HG03039 (cell line): Measurements from ENCODE around the gene CDK19.

ENCODE experiments used
- ATAC-seq: cut with Tn5 transposase; IDR thresholded peaks from one replicate; pipeline ENCODE4 v1.9.1; 2021; ENCODE audit warnings: mild to moderate bottlenecking, moderate library complexity; ENCODE audit not compliant: unreplicated experiment

CDK19 gene

DNA sequence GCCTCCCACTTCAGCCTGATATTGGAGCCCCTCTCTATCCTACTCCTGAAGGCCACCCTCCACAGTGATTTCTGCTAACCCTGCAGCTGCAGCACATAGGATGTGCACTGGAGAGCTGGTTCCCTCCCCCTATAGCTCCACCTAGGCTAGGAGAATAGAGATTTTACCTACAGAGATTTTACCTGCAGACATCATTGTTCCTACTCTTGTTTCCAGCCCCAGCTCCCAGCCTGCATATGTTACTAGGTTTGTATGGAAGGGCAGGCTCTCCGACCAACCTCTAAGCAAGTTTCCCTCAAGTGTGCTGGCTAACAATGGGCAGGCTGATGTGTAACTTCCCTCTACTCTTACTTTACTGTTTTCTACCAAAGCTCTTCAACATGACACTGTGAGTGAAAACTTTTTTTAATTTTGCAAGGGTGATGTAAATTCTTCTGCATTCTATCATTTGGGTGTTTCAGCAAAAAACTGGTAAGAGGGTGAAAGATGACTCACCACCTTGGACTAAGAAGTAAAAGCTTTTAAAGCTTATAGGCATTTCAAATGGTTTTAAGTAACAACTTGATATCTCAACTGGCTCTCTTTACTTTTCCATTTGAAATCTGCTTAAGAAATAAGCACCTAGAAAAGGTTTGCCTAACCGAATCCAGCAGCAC, 106.8 kb downstream of the CDK19 start:
- ATAC-seq = no peak

DNA sequence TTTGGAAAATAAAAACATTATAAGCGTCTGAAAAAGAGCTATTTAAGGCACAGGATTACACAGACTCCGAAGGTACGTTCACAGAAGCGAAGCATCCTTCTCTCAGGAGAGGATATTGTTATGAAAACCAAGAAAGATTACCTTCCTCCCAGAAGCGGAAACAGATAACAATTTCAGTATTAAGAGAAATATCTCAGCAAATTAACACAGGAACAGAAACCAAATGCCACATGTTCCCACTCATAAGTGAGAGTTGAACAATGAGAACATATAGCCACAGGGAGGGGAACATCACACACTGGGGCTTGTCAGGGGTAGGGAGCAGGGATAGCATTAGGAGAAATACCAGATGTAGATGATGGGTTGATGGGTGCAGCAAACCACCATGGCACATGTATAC, 109.7 kb downstream of the CDK19 start:
- no peak for ATAC-seq

DNA sequence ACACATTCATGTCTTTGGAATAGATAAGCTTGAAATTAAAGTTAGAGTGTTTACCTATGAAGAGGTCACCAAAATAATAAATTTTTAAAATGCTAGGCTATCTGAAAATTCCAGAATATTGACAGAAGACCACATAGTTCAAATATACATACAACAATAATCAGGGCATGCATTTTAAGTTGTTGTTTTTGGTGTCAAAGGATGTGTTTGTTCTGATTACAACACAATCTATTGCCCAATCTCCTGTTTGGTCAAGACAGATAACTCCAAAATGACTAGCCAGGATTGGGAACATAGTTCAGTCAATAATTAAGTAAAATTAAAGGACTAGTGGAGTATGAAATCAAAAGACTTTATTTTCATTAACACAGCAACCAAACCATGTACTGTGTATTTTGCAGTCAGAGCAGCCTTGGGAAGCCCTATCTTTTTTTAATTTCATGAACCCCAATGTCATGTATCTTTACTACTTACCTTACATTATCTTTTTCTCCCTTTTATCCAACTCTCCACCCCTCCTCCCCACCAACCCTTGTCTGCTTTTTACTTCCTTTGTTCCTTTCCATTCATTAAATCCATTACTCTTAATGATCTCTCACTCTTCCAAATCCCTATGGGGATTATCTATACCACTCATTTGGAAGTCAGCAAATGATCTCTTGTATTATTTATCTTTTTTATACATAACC, 111.2 kb downstream of the CDK19 start:
- no peak for ATAC-seq

DNA sequence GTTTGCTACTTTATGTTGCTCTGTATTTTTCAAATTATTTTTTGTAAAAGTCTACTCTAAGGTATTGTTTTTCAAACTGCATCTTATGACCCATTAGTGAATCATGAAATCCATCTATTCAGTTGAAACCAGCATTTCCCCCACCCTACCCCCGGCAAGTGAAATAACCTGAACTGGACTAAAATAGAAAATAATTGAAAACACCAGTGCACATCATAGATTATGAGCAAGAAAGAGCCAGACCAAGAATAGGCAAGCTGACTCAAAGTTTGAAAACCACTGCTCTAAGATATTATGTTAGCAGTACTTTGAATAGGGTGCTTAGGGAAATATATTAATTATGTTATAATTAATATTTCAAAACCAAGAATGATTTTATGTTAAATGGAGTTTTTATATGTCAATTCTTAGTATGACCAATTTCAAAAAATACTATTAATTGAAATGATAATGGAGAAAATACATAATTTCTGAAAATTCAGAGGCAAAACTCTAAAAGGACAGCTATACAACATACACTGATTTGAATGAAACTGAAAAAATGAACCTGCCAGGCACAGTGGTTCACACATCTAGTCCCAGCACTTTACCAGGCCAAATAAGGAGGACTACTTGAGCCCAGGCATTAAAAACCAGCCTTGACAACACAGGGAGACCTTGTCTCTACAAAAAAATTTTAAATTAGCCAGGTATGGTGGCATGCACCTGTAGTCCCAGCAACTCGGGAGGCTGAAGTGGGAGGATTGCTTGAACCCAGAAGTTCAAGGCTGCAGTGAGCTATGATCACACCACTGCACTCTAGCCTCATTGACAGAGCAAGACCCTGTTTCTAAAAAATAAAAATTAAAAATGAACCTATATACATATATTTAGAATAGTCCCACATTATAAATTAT, 112.0 kb downstream of the CDK19 start:
- ATAC-seq = peak; percentile 56

DNA sequence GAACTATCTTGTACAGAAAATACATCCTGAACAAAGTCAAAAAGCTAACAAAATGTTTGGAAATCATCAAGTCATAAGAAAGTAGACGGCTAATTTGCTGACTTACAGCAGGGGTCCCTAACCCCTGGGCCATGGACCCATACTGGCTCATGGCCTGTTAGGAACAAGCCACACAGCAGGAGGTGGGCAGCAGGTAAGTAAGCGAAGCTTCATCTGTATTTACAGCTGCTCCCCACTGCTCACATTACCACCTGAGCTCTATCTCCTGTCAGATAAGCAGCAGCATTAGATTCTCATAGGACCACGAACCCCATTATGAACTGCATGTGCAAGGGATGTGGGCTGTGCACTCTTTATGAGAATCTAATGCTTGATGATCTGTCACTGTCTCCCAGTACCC, 115.5 kb downstream of the CDK19 start:
- no peak for ATAC-seq

DNA sequence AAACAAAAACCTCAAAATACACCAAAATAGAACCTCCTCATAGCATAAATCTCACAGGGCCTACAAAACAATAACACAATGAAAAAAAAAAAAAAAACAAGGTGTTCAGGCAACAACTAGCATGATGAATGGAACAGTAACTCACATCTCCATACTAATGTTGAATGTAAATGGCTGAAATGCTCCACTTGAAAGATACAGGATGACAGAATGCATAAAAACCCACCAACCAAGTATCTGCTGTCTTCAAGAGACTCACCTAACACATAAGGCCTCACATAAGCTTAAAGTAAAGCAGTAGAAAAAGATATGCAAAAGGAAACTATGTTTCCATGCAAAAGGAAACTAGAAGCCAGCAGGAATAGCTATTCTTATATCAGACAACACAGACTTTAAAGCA, 121.3 kb downstream of the CDK19 start:
- no peak for ATAC-seq

DNA sequence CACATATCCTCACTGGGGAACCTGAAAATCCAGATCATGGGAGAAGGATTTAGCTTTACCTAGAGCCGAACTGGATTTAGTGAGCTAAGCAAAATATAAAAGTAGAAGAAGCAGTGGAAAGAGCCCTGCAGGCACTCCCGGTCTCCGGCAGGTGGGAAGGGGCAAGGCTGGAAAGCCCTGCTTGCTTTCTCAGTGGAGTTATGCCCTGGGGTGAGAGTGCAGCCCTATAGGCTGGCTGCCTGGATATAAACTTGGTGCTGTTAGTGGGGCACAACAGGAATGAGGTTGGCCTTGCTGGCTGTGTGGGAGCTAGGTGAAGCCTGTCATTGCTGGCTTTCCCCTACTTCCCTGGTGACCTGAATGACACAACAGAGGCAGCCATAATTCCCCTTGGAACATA, 122.0 kb downstream of the CDK19 start:
- ATAC-seq = no peak

DNA sequence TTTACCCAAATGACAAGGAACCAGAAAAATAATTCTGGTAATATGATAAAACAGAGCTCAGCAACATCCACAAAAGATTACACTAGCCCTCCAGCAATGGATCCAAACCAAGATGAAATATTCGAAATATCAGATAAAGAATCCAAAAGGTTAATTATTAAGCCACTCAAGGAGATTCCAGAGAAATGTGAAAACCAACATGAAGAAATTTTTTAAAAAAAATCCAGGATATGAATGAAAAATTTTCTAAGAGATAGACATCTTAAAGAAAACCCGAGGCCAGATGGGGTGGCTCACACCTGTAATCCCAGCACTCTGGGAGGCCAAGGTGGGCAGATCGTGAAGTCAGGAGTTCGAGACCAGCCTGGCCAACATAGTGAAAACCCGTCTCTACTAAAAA, 124.4 kb downstream of the CDK19 start:
- no peak for ATAC-seq

DNA sequence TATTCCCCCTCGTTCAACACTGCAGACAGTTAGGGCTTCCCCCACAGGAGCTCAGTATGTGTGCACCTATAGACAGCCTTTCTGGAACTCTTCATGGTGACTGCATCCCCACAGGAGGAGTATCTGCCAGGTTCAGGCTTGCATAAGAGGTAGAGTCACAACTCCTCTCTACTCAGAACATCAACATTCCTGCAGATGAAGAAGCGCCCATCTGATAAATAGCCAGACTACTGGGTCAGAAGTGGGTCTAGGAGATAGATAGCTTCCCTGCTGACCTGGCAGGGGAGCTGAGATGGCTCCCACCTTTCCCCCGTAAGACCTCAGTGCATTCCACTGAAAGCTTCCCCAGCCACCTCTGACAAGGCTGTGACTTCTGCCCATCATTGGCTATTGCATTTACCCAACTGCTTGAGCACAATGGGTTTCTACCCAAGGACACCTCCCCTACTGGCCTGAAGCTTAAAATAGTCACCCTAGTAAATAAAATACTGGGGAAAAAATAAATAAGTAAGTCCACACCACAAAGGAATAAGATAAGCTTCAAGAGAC, 125.1 kb downstream of the CDK19 start:
- ATAC-seq = no peak

DNA sequence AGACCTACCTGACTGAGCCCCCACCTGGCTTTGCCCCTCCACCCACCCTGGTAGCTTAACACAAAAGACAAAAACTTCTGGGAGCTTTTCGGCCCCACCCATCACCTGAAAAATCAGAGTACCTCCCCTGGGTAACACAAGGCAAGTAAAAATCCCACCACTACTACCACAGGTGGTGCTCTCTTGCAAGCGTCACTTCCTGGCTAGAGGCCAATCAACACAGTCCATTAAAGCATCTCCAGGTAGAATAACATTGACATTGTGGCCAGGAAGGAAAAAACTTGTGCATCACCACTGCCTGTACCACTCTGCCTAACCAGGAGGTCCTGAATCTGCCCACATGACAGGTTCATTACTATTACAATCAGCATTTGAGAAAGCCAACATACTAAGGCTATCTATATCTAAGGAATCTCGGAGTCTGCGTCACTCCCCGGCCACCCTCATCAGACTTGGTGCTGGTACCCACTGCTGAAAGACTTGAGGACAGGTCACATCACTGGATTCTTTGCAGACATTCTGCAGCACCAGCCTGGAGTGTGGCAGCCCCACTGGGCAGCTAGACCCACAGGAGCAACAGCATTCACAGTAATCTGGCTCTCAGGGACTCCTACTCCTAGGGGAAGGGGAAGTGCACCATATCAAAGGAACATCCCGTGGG, 125.9 kb downstream of the CDK19 start:
- ATAC-seq = no peak

DNA sequence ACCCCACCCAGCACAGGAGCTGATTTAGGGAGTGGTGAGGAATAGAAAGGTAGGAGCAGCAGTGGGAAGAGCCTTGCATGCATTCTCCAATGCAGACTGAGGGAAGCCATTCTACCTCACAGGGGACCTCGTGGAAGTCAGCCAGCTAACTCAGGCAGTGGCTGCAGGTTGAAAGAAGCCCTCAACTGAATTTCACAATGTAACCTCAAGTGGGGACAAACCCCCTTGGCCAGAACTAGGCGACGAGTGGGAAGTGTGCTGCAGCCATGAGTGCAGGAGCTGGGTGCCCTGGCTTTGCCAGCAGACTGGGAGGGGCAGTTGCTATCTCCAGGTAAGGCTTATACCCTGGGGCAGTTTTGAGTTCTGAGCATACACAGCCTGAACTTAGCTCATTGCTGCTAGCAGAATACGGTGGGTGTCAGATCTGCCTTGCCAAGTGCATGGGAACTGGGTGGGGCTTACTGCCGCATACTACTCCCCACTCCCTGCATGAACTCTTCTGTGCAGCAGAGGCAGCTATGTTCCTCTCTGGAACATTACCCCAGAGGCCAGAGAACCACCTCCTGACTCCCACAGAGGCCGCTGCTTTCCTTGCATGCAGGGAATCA, 126.5 kb downstream of the CDK19 start:
- ATAC-seq = no peak

DNA sequence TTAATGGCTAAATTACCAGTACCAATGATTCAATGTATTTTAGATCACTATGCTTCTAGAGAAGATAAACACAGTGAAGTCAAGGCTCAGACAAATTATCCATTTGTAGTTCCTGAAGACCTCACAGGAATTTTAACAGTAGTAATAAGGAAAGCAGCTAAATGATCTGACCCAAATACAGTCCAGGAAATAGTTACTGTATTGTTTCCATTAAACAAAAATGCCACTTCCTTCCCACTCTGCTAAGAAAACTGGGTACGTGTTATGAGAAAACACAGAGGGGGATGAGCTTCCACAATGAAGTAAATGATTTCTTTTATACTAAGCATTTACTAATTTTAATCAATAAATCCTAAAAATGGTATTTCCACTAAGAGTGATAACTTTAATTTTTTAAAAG, 127.9 kb downstream of the CDK19 start:
- no peak for ATAC-seq

DNA sequence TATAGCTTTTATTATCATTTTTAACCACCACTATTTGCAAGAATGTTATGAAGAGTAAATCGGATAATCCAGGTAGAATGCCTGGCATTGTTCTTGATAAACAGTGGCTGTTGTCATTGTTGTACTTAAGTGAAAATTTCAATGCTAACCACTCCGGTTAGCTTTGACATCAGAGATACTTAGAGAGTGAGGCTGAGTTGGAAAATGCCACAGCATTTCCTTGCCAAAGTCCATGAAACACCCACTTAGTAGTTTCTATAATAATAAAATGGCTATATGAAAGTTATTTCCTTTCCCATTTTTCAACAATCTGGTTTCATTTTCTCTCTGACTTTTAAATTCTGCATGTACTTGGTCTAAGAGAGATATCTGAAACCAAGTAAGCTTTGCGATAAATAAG, 132.0 kb downstream of the CDK19 start:
- no peak for ATAC-seq

DNA sequence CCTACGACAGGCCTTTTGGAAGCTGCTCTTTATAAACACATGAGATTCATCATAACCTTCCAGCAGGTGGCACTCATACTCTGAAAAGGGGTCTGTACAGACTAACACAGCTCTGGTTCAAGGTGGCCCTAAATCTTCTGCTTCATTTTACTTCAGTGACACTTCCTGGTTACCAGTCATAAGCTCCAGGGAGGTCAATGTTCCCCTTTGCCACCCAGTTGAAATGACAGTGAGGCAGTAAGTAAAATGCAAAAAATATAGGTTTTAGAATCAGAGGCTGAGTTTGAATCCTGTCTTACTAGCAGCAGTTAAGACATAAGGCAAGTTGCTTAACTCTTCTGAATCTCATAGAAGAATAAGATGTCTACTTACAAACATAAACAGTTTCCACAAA, 132.8 kb downstream of the CDK19 start:
- peak; percentile 96 for ATAC-seq

DNA sequence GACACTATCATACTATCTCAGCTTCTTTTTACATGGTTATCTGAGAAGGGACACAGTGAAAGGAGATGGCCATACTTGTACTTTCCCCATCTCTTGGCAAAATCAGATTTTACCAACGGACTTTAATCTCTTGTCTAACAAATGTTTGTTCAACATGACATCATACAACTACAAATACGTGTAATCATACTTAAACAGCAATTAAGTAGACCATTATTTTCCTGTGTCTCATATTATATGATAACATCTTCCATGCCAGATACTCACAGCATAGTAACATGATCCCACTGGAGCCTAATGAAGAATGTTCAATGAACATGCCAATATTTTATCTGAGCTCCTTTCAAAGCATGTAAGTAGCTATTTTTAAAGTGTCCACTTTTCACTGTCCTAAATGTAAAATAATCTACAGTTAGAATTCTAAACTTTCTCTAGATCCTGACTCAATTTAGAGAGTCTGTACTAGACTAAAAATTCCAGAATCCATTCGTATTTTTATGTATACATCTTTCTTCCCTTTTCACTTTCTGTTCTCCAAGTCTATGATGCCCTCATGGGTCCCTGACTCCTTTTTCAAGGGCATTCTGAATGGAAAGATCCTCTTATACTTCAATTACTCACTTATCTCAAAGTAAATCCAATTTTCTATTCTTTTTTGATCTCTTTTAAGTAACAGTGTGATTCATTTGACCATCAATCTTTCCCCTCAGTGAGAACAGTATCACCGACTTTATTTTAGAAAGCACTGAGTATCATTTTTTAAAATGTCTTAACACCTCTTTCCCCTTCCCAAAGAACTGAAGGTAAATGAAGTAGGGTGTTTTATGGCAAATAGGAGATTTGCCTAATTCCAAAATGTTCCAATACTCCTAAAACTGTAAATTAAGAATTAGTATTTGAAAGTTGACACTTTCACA, 133.5 kb downstream of the CDK19 start:
- ATAC-seq = no peak

DNA sequence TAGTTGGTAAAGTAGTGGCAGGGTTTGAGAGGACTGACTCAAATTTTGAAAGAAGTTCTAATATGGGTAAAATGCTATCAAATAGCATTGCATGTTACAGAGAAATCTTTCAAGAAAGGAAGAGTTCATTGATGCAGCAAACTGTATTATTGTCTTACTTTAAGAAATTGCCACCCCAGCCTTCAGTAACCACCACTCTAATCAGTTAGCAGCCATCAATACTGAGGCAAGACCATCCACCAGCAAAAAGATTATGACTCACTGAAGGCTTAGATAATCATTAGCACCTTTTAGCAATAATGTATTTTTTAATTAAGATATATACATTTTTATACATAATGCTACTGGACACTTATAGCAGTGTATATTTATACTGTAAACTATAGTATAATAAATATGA, 138.9 kb downstream of the CDK19 start:
- no peak for ATAC-seq

DNA sequence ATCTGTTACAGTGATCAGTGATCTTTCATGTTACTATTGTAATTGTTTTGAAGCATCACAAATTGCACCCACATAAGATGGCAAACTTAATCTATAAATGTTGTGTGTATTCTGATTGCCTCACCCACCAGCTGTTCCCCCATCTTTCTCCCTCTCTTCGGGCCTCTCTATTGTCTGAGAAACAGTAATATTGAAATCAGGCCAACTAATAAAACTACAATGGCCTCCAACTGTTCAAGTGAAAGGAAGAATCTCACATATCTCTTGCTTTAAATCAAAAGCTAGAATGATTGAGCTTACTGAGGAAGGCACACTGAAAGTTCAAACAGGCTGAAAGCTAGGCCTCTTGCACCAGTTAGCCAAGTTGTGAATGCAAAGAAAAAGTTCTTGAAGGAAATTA, 141.2 kb downstream of the CDK19 start:
- no peak for ATAC-seq

DNA sequence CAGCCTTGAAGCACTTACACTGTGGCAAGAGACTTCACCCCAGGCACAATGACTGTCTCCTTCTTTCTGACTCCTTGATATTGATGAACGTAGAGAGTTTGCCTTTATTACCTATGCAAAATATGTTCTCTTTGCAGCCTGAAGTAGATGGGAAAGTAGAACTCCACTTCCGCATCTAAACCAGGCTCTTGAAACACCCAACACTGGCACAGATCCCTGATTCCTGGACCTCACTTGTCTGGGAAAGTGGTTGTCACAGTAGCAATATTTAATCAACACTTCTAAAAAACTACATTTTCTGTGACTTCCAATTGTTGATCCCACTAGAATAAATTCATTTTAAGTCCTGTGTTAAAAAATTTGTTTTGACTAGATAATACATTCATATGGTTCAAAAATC, 143.1 kb downstream of the CDK19 start:
- ATAC-seq = no peak

DNA sequence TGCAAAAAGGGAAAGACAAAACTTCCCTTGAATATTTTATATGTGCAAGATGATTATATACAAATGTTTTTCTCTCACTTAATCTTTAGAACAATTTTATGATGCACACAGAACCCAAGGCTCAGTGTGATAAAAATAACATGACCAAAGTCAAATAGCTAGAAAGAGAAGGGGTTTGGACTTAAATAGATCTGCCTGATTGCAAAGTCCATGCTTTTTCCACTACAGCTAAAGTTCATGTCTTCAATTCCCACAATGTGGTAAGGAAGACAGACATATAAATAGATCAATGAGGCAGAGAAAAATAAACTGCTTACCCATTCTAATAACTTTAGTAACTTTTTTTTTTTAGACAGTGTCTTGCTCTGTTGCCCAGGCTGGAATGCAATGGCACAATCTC, 143.8 kb downstream of the CDK19 start:
- ATAC-seq = no peak

DNA sequence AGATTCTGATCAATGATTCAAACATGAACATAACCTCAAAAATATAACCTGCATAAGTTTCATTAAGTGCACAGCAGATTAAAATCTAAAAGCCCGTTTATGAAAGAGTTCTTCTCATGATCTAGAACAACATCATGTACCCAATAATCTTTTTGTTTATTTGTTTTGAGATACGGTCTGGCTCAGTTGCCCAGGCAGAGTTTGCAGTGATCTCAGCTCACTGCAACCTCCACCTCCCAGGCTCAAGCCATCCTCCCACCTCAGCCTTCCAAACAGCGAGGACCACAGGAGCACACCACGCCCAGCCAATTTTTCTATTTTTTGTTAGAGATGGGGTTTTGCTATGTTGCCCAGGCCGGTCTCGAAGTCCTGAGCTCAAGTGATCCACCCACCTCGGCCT, 149.7 kb downstream of the CDK19 start:
- no peak for ATAC-seq
